ENCODE results near the gene ARFGEF3. TPM values are rescaled to one million over a fixed set of nuclear protein-coding genes. Genes with fewer than 3 reads are reported as not detected.
"Not testable (repeated sequence)": the region's sequence is repeated elsewhere in the genome, so short reads cannot be mapped to it uniquely, and the experiment has no call there.

The ARFGEF3 gene, protein sequence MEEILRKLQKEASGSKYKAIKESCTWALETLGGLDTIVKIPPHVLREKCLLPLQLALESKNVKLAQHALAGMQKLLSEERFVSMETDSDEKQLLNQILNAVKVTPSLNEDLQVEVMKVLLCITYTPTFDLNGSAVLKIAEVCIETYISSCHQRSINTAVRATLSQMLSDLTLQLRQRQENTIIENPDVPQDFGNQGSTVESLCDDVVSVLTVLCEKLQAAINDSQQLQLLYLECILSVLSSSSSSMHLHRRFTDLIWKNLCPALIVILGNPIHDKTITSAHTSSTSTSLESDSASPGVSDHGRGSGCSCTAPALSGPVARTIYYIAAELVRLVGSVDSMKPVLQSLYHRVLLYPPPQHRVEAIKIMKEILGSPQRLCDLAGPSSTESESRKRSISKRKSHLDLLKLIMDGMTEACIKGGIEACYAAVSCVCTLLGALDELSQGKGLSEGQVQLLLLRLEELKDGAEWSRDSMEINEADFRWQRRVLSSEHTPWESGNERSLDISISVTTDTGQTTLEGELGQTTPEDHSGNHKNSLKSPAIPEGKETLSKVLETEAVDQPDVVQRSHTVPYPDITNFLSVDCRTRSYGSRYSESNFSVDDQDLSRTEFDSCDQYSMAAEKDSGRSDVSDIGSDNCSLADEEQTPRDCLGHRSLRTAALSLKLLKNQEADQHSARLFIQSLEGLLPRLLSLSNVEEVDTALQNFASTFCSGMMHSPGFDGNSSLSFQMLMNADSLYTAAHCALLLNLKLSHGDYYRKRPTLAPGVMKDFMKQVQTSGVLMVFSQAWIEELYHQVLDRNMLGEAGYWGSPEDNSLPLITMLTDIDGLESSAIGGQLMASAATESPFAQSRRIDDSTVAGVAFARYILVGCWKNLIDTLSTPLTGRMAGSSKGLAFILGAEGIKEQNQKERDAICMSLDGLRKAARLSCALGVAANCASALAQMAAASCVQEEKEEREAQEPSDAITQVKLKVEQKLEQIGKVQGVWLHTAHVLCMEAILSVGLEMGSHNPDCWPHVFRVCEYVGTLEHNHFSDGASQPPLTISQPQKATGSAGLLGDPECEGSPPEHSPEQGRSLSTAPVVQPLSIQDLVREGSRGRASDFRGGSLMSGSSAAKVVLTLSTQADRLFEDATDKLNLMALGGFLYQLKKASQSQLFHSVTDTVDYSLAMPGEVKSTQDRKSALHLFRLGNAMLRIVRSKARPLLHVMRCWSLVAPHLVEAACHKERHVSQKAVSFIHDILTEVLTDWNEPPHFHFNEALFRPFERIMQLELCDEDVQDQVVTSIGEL (N-terminal part only)
- polyA plus RNA-seq (ENCODE audit: insufficient read length in 4 of 4) = 1 to 10 TPM; 4.8 to 6.9 (median 6.3) TPM

DNA sequence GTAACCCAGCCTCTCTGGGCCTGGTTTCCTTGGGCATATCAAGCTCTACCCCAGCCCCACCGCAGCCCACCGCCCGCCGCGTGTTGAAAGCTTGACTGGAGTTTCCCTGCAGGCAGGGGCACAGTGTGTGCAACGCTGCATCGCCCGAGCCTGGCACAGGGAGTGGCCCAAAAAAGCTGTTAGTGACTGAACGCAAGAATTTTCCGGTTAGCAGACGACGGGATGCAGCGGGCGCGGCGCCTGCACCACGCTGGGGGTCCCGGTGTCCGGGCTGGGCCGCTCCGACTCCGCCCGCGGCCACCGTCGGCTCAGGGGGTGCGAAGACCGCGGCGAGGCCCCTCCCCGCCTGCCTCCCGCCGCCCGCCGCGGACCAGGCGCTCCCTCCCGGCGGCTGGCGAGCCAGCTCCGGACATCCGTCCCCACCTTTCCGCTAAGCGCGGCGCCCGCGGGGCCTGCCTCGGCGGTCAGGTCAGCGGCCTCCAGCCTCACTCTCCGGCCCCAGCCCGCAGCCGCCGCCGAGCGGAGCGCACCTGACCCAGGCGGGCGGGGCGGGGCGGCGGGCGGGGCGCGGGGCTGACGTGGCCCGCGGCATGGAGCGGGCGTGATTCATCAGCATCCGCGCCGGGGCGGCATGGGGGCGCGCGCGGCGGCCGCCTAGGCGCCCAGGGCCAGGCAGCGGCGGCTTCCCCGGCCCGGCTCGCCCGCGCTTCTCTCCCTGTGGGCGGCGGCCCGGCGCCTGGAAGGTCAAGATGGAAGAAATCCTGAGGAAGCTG is at the start of gene ARFGEF3:
ARFGEF3 (plus strand) TSS at position 602 of the 773 bp plus-strand sequence; CDS start at position 750, 148 bp downstream.
- DNase-seq (ENCODE audit: low read depth in 4 of 4, low spot score in 2 of 4) = peak in 1 of 4 donors; percentile 9

DNA sequence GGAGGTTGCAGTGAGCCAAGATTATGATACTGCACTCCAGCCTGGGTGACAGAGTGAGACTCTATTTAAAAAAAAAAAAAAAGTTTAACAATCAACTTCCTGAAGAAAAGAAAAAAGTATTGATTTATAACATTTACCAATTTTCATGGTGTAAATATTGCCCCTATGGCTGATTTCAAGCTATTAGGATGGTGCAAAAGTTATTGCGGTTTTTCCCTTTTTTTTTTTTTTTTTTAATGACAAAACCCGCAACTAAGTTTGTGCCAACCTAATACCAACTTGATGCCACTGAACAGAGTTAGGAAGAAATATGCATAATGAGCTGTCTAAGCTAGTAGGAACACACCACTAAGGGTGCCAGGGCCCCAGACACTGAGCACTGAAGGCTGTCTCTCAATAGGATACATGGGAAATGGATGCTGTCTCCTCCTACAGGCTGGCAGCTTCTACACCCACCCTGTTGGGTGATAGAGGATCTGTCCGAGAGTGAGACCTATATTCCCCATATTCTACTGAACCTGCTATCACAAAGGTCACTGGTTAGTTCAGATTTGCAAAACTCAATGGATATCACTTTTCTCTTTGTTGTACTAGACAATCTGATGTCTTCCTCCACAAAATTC is 48.0 kb upstream of the ARFGEF3 start:
- no peak for DNase-seq (ENCODE audit: low read depth in 4 of 4, low spot score in 2 of 4)

DNA sequence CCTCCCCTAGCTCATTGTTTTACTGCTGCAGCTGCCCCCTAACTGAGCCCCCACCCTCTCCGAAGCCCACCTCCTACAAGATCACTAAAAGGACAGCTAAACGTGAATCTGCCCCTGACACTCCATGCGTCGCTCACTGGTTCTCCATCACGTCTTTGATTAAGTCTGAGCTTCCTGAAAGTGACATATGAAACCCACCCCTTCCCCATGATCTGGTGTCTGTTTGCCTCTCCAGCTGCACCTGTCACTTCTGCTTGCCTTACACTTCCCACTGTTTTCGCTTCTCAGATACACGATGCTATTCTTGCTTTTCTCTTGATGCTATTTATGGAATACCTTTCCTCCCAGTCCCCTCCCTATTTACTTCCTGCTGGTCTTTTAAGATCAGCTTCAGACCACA is 46.5 kb upstream of the ARFGEF3 start:
- DNase-seq (ENCODE audit: low read depth in 4 of 4, low spot score in 2 of 4) = no peak

DNA sequence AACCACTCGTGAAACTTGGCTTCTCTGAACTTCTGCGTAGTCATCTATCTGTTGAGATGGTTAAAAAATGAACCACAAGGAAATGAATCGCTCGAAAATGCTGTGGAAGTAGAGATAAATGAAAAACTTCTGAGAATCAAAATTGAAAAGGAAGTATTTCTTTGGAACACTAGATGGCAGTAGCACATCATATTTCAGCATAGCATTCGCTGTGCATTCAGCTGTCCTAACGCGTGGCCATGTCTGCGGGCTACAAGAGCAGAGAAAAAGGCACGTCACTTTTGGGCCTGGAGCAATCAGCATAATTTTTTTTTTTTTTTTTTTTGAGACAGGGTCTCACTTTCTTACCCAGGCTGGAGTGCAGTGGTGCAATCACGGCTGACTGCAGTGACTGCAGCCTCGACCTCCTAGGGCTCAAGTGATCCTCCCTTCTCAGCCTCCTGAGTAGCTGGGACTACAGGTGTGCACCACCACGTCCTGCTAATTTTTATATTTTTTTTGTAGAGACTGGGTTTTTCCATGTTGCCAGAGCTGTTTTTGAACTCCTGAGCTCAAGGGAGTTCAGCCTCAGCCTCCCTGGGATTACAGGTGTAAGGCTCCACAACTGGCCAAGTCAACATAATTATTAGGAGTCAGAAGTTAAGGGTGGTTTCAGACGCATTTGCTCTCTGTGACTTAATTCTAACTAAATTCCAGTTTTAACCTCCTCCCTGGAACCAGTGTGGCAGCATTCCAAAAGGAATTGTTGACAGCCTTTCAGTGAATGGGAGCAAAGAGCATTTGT is 45.7 kb upstream of the ARFGEF3 start:
- DNase-seq (ENCODE audit: low read depth in 4 of 4, low spot score in 2 of 4) = peak in 1 of 4 donors; percentile 46

DNA sequence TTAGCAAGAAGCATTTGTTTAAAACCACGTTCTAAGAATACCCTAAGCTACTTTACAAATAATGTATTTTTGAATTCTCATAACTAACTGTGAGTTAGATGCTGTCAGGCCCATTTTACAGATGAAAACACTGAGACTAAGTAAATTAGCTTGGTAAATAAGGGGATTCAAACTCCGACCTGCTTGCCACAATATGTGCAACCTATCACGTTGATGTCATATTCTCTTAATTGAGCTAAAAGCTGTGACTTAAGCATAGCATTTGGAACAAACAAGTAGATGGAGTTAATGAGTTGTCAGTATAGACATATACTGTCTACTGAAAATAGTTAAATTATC is 45.1 kb upstream of the ARFGEF3 start:
- DNase-seq (ENCODE audit: low read depth in 4 of 4, low spot score in 2 of 4) = no peak

DNA sequence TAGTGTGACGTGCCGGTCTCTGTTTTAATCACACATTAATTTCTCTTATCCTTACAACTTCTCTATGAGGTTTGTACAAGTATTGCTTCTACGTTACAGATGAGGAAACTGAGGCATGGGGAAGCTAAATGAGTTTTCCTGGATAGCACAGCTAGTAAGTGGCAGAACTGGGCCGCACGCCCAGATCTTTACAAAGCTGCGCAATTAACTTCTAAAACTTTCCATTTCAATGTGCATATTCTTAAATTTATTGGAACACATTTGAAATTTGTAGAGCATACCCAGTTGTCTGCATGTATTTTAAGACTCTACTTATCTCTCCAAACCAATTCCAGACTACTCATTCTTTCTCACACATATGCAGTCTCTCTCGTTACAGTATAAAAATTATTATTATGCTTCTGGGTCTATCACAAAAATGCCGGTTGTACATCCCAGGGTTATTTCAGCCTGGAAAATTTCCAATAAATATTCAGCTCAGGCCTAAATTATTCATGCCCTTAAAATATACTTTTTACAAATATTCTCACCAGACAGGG is 44.3 kb upstream of the ARFGEF3 start:
- no peak for DNase-seq (ENCODE audit: low read depth in 4 of 4, low spot score in 2 of 4)

DNA sequence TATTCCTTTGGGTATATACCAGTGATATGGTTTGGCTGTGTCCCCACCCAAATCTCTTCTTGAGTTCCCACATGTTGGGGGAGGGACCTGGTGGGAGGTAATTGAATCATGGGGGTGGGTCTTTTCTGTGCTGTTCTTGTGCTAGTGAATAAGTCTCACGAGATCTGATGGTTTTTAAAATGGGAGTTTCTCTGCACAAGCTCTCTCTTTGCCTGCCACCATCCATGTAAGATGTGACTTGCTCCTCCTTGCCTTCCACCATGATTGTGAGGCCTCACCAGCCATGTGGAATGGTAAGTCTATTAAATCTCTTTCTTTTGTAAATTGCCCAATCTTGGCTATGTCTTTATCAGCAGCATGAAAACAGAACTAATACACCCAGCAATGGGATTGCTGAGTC is 42.5 kb upstream of the ARFGEF3 start:
- not testable (repeated sequence) for DNase-seq (ENCODE audit: low read depth in 4 of 4, low spot score in 2 of 4)

DNA sequence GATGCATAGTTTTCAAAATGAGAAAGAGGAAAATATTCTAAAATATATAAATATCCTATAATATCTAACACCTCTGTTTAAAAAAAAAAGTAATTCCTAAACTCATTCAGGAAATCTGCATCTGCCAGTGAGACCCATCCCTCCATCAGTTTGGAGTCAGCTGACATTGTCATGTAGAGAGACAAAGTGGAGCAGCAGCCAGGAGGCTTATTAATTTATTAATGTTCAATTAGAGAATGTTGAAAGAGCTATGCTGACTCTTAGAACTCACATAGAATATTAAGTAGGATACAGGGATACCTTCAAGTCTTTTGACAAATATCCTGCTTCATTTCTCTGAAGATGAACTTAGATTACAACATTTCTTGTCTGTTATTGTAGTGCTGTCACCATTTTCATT is 41.8 kb upstream of the ARFGEF3 start:
- no peak for DNase-seq (ENCODE audit: low read depth in 4 of 4, low spot score in 2 of 4)

DNA sequence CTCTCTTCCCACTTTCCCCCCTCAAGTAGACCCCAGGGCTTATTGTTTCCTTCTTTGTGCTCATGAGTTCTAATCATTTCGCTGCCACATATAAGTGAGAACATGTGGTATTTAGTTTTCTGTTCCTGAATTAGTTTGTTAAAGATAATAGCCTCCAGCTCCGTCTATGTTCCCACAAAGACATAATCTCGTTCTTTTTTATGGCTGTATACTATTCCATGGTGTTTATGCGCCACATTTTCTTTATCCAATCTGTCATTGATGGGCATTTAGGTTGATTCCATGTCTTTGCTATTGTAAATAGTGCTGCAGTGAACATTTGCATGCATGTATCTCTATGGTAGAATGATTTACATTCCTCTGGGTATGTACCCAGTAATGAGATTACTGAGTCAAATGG is 37.6 kb upstream of the ARFGEF3 start:
- no peak for DNase-seq (ENCODE audit: low read depth in 4 of 4, low spot score in 2 of 4)

DNA sequence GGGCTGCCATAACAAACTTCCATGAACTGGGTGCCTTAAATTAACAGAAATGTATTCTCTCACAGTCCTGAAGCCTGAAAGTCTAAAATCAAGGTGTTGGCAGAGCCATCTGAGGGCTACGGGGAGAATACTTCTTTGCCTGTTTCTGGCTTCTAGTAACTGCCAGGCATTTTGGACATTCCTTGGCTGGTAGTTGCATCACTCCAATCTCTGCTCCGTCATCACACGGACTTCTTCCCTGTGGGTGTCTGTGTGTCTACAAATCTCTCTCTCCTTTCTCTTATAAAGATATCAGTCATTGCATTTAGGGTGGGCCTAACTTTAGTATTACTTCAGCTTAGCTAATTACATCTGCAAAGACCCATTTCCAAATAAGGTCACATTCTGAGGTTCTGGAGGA is 33.6 kb upstream of the ARFGEF3 start:
- no peak for DNase-seq (ENCODE audit: low read depth in 4 of 4, low spot score in 2 of 4)

DNA sequence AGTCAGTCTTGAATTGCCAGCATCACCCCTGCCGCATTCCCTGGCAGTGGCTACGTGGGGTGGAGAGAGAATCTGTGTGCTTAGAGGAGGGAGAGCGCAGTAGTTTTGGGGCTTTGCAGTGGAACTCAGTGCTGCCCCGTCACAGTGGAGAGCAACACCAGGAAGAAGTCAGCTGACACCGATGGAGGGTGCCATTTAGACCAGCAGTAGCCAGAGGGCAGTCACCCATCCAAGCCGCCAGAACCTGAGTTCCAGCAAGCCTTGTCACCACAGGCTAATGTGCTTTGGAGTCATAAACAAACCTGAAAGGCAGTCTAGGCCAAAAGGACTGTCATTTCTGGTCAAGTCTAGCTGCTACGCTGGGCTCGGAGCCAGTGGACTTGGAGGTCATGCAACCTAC is 32.5 kb upstream of the ARFGEF3 start:
- no peak for DNase-seq (ENCODE audit: low read depth in 4 of 4, low spot score in 2 of 4)

DNA sequence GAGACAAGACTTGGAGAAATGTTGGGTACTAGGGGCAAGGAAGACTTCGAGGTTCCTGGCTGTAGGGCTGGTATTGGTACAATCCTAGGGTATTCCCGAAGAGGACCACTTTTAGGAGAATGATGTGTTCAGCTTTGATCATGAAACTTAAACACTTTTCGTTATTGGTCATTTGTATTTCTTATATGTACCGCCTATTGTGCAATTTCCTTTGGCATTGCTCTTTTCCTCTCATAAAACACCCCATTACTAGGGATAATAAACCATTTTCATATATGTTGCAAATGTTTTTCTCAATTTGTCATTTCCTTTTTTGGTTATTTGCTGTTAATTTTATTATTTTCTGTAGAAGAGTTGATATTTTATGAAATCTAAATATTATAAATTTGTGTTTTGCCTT is 18.9 kb upstream of the ARFGEF3 start:
- DNase-seq (ENCODE audit: low read depth in 4 of 4, low spot score in 2 of 4) = no peak

DNA sequence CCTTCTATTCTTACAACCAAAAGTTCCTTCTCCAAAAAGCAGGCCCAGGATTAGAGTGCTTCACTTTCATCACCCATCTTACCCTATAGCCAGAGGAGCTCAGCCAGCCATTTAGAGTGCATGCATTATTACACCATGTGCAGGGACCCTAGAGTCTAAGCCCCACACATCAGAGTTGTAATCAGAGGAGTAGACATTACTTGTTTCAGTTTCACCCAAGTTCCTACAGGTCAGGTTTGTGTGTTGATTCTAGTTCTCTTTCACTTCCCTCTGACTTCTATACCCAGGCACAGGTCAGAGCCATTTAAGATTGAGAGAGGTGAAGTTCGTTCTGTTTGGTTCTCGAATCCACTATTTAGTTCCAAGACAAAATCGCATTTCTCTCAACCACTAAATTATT is 16.3 kb upstream of the ARFGEF3 start:
- DNase-seq (ENCODE audit: low read depth in 4 of 4, low spot score in 2 of 4) = no peak

DNA sequence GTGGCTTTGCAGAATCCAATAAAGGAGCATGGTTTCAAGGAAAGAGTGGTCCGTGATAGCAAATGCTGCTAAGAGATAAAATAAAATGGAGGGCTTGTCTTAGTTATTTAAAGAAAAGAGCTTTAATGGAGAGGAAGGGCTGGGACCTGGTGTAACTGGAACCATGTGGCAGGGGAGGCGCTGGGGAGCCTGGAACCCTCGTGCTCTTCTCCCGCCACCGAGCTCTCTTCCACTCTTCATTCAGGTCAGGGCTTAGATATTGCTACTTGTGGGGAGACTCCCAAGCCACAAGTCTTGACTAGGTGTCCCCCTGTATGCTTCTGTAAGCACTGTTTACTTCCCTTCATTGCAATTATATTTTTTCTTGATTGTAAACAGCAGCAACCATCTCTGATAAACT is 15.2 kb upstream of the ARFGEF3 start:
- DNase-seq (ENCODE audit: low read depth in 4 of 4, low spot score in 2 of 4) = no peak

DNA sequence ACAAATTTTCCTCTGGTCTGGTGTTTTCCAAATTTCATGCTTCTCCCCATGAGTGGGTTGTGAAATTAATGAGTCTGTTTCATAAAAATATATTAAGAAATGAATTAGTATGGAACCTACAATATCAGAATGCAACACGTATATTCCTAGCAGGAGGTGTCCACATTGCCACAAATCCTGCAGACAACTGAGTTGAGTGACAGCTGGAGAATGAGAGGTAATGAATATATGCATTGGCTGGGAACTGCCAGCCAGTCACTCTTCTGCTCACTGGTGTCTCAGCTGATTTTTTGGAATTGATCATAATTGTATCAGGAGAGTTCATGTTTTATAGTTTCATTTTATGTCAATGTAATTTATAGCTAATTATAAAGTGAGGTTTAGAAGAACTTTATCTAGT is 6.3 kb upstream of the ARFGEF3 start:
- DNase-seq (ENCODE audit: low read depth in 4 of 4, low spot score in 2 of 4) = no peak

DNA sequence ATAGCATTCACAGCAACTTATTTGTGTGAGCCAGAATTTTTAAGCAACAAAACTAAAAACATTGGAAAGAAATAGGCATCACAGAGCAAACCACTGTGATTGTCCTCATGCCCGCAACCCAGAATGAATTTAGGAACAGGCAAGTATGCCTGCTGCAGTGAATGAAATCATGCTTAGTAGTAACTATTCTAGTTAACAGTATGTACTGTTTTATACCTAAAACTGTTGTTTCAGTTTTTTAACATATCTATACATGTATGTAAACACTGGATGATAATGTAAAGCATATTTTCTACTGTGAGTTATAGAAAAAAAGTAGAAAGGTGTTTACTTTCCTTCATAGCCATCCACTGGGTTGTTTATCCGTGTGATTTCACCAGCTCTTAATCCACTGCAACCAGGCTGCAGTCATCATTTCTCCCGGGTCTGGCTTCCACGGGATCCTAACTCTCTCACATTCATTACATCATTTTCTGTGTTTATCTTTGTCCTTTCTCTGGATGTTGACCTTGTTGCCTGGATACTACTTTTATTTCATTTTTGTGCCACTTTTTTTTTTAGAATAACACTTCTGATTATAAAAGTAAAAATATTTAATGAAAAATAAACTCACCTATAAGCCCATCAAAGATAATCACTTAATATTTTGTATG is 3.6 kb upstream of the ARFGEF3 start:
- no peak for DNase-seq (ENCODE audit: low read depth in 4 of 4, low spot score in 2 of 4)

DNA sequence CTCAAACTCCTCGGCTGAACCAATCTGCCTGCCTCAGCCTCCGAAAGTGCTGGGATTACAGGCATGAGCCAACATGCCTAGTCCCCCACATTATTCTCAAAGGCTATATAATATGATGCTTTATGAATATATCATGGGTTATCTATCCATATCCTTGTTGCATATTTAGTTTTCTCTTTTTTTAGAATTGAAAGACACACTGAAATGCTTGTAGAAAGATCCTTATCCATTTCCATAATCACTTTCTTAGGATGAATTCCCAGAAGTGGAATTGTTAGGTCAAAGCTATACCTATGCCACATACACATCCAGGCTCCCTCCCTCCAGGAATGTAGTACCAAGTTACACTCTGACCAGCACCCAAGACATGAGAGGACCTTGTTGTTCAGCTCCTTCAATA is 2.5 kb upstream of the ARFGEF3 start:
- DNase-seq (ENCODE audit: low read depth in 4 of 4, low spot score in 2 of 4) = no peak
